Measurements from ENCODE around the gene KLHL1. TPM values are rescaled to one million over a fixed set of nuclear protein-coding genes. Genes with fewer than 3 reads are reported as not detected.

The KLHL1 gene
- total and polyA plus RNA-seq, 5 donors, result not detected

DNA sequence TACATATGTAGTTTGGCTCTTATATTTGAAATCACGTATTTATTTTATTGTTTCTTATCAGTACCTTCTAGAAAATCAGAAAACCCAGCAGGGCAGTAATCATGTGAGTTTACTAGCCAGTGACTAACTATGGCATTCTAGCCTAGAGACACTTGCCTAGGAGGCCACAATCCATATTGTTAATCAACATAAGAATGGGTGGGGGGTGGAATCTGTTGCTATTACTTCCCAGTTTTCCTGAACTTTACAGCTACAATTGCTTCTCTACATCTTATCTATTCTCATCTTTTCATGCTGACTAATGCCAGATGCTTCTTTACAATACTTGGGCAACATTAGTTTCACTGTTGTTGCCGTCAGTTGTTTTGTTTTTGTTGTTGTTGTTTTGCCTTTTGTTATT, 19.3 kb downstream of the KLHL1 start:
- Histone ChIP-seq H3K4me3 (ENCODE audit: low read length) (no peak overlapping the region), H3K27ac (ENCODE audit: low read length) (no peak overlapping the region), H3K9me3 (ENCODE audit: control insufficient read depth, low read length) (no peaks in the 10 kb centered on the region), H3K27me3 (ENCODE audit: control insufficient read depth, insufficient read depth) (no peaks in the 10 kb centered on the region), H3K4me1 (ENCODE audit: control insufficient read depth, insufficient read depth, low read length) (no peaks in the 10 kb centered on the region)
- DNase-seq (no peak), ATAC-seq (no peak)
- intact Hi-C loops (cut with DNase I), result no loop called here
- 71% methylated on average over 2 of the region's 2 CpGs for WGBS

DNA sequence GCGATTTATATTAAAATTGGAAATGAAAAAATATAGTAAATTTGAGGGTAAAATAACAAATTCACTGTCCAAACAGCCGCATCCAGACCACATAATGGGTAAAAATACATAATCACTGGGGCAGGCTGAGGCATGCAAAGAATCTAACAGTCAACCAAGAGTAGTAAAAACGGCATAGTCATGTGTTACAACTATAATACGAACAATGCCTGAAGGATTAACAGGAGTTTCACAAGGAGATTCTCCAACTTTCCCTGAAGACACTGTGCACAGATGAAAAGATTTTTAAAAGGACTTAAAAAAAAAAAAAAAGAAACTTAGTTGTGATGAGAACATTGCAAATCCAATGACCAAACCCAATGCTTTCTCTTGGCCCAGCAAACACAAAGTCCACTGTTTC, 21.0 kb downstream of the KLHL1 start:
- no peak for ATAC-seq
- Histone ChIP-seq H3K4me3 (ENCODE audit: low read length) (no peak overlapping the region), H3K27ac (ENCODE audit: low read length) (no peak overlapping the region), H3K9me3 (ENCODE audit: control insufficient read depth, low read length) (no peaks in the 10 kb centered on the region), H3K27me3 (ENCODE audit: control insufficient read depth, insufficient read depth) (no peaks in the 10 kb centered on the region), H3K4me1 (ENCODE audit: control insufficient read depth, insufficient read depth, low read length) (no peaks in the 10 kb centered on the region)
- no peak for DNase-seq
- intact Hi-C loops (cut with DNase I), result no loop called here
- 62% methylated on average over 4 of the region's 4 CpGs for WGBS

DNA sequence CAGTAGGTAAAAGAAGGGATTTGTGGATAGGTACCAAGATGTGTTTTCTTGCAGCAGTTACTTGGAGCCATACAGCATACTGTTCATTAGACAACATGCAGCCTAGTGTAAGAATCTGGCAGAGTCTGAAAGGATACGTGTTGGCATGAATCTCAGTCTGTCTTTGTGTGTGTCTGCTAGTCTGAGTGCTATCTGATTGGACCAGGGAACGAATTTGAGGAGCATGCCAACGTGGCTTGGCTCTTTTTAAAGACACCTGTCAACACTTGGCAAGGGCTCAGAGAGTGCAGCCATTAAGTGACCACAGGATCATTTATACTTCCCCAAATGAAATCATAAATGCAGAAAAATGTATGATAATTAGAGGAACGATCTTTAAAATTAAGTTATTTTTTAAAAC, 28.2 kb downstream of the KLHL1 start:
- intact Hi-C loops (cut with DNase I), result no loop called here
- no peaks in the 10 kb centered on the region for H3K4me1 ChIP-seq (ENCODE audit: control insufficient read depth, insufficient read depth, low read length)
- no peaks in the 10 kb centered on the region for H3K9me3 ChIP-seq (ENCODE audit: control insufficient read depth, low read length)
- peak; percentile 88 to 93 for ATAC-seq
- no peak overlapping the region for H3K4me3 ChIP-seq (ENCODE audit: low read length)
- peak in 2 of 3 donors; percentile 22 to 60 for DNase-seq
- H3K27me3 ChIP-seq (ENCODE audit: control insufficient read depth, insufficient read depth), result no peaks in the 10 kb centered on the region
- 7% methylated on average over 4 of the region's 4 CpGs for WGBS
- no peak overlapping the region for H3K27ac ChIP-seq (ENCODE audit: low read length)

DNA sequence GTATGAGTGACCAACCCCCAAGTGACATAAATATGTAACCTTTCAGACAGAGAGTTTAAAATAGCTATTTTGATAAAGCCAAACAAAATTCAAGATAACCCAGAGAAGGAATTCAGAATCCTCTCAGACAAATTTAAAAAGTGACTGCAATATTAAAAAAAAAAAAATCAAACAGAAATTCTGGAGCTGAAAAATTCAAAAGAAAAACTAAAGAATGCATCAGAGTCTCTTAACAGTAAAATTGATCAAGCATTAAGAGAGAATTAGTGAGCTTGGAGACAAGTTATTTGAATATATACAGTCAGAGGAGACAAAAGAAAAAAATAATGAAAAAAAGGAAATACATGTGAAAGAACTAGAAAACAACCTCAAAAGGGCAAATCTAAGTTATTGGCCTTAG, 53.7 kb downstream of the KLHL1 start:
- intact Hi-C loops (cut with DNase I), result no loop called here
- Histone ChIP-seq H3K4me3 (ENCODE audit: low read length) (no peak overlapping the region), H3K27ac (ENCODE audit: low read length) (no peak overlapping the region), H3K4me1 (ENCODE audit: control insufficient read depth, insufficient read depth, low read length) (no peaks in the 10 kb centered on the region), H3K27me3 (ENCODE audit: control insufficient read depth, insufficient read depth) (no peaks in the 10 kb centered on the region), H3K9me3 (ENCODE audit: control insufficient read depth, low read length) (no peaks in the 10 kb centered on the region)
- DNase-seq (no peak), ATAC-seq (no peak)

- Histone ChIP-seq H3K9me3 (ENCODE audit: control insufficient read depth, low read length) (no peaks in the 10 kb centered on the region), H3K27me3 (ENCODE audit: control insufficient read depth, insufficient read depth) (no peaks in the 10 kb centered on the region), H3K4me1 (ENCODE audit: control insufficient read depth, insufficient read depth, low read length) (no peaks in the 10 kb centered on the region), H3K27ac (ENCODE audit: low read length) (no peak overlapping the region), H3K4me3 (ENCODE audit: low read length) (no peak overlapping the region)
- WGBS, result 74% methylated on average over 1 of the region's 1 CpG
- intact Hi-C loops (cut with DNase I), result no loop called here
- DNase-seq (no peak), ATAC-seq (no peak)
These were observed 56.7 kb downstream of the KLHL1 start for GRCh38 chr13:70051531-70051930.

DNA sequence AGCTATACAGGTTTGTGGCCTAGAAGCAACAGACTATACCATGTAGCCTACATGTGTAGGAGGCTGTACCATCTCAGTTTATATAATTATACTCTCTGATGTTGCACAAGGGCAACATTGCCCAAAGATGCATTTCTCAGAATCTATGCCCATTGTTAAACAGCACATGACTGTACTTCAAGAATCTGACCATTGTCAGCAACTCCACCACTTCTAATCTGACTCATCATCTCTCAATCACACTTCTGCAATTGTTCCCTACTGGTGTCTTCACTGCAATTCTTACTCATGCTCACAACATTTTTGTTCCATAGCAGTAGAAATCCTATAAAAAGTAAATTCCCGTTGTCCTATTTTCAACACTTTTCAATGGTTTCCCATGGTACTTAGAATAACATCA, 64.6 kb downstream of the KLHL1 start:
- intact Hi-C loops (cut with DNase I), result no loop called here
- WGBS, result 80% methylated on average over 1 of the region's 1 CpG

DNA sequence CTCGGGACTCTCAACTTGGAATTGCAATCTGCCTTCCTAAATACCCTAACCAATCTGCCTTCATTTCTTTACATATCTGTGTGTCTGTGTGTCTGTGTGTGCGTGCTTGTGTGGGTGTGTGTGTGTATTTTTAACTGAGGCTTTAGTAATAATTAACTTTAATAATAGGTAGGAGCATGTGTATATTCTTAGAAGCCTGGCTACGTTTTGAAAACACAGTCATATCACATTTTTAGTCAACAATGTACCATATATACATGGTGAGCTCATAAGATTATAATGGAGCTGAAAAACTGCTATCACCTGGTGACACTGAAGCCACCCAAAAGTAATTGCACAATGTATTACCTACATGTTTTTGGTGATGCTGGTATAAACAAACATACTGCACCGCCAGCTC, 66.1 kb downstream of the KLHL1 start:
- Histone ChIP-seq H3K27me3 (ENCODE audit: control insufficient read depth, insufficient read depth) (no peaks in the 10 kb centered on the region), H3K27ac (ENCODE audit: low read length) (no peak overlapping the region), H3K4me3 (ENCODE audit: low read length) (no peak overlapping the region), H3K4me1 (ENCODE audit: control insufficient read depth, insufficient read depth, low read length) (no peaks in the 10 kb centered on the region), H3K9me3 (ENCODE audit: control insufficient read depth, low read length) (no peaks in the 10 kb centered on the region)
- DNase-seq, result no peak
- no peak for ATAC-seq
- intact Hi-C loops (cut with DNase I), result no loop called here
- 68% methylated on average over 4 of the region's 4 CpGs for WGBS

More for the DNA sequence above, 64.6 kb downstream of the KLHL1 start:
- Histone ChIP-seq H3K27ac (ENCODE audit: low read length) (no peak overlapping the region), H3K9me3 (ENCODE audit: control insufficient read depth, low read length) (no peaks in the 10 kb centered on the region), H3K27me3 (ENCODE audit: control insufficient read depth, insufficient read depth) (no peaks in the 10 kb centered on the region), H3K4me3 (ENCODE audit: low read length) (no peak overlapping the region), H3K4me1 (ENCODE audit: control insufficient read depth, insufficient read depth, low read length) (no peaks in the 10 kb centered on the region)
- ATAC-seq (no peak), DNase-seq (no peak)

GRCh38 chr13:70034286-70034685, 74.0 kb downstream of the KLHL1 start:
- Histone ChIP-seq H3K27me3 (ENCODE audit: control insufficient read depth, insufficient read depth) (no peaks in the 10 kb centered on the region), H3K9me3 (ENCODE audit: control insufficient read depth, low read length) (no peaks in the 10 kb centered on the region), H3K27ac (ENCODE audit: low read length) (no peak overlapping the region), H3K4me3 (ENCODE audit: low read length) (no peak overlapping the region), H3K4me1 (ENCODE audit: control insufficient read depth, insufficient read depth, low read length) (no peaks in the 10 kb centered on the region)
- intact Hi-C loops (cut with DNase I), result no loop called here
- DNase-seq, result no peak
- no peak for ATAC-seq

GRCh38 chr13:70027551-70027950, 80.7 kb downstream of the KLHL1 start:
- ATAC-seq (no peak), DNase-seq (no peak)
- intact Hi-C loops (cut with DNase I), result no loop called here
- Histone ChIP-seq H3K27ac (ENCODE audit: low read length) (no peak overlapping the region), H3K4me1 (ENCODE audit: control insufficient read depth, insufficient read depth, low read length) (no peaks in the 10 kb centered on the region), H3K27me3 (ENCODE audit: control insufficient read depth, insufficient read depth) (no peaks in the 10 kb centered on the region), H3K9me3 (ENCODE audit: control insufficient read depth, low read length) (no peaks in the 10 kb centered on the region), H3K4me3 (ENCODE audit: low read length) (no peak overlapping the region)
- 58% methylated on average over 4 of the region's 4 CpGs for WGBS

GRCh38 chr13:70023516-70023915, 84.7 kb downstream of the KLHL1 start:
- H3K9me3 ChIP-seq (ENCODE audit: control insufficient read depth, low read length), result no peaks in the 10 kb centered on the region
- H3K4me3 ChIP-seq (ENCODE audit: low read length), result no peak overlapping the region
- intact Hi-C loops (cut with DNase I), result no loop called here
- no peak overlapping the region for H3K27ac ChIP-seq (ENCODE audit: low read length)
- no peaks in the 10 kb centered on the region for H3K4me1 ChIP-seq (ENCODE audit: control insufficient read depth, insufficient read depth, low read length)
- DNase-seq (no peak), ATAC-seq (no peak)
- 83% methylated on average over 2 of the region's 2 CpGs for WGBS
- H3K27me3 ChIP-seq (ENCODE audit: control insufficient read depth, insufficient read depth), result no peaks in the 10 kb centered on the region

DNA sequence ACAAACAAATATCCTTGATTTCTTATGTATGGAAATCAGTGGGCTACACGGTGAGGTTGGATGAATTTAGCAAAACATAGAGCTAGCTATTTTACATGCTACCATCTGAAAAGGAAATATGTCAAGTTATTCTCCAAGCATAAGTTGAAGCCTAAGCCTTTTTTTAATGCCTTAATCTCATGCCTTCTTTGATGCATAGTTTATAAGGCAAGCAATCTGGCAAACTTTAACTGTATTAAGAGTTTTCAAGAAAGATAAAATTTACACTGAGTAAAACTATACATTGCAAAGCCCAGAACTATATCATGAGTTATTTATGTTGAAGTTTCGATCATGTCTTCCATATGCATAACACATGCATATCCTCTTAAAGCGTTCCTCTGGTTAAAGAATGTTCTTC, 85.6 kb downstream of the KLHL1 start:
- H3K4me1 ChIP-seq (ENCODE audit: control insufficient read depth, insufficient read depth, low read length), result no peaks in the 10 kb centered on the region
- DNase-seq (no peak), ATAC-seq (no peak)
- no peak overlapping the region for H3K4me3 ChIP-seq (ENCODE audit: low read length)
- WGBS, result 85% methylated on average over 3 of the region's 3 CpGs
- intact Hi-C loops (cut with DNase I), result no loop called here
- H3K27me3 ChIP-seq (ENCODE audit: control insufficient read depth, insufficient read depth), result no peaks in the 10 kb centered on the region
- H3K9me3 ChIP-seq (ENCODE audit: control insufficient read depth, low read length), result no peaks in the 10 kb centered on the region
- no peak overlapping the region for H3K27ac ChIP-seq (ENCODE audit: low read length)

DNA sequence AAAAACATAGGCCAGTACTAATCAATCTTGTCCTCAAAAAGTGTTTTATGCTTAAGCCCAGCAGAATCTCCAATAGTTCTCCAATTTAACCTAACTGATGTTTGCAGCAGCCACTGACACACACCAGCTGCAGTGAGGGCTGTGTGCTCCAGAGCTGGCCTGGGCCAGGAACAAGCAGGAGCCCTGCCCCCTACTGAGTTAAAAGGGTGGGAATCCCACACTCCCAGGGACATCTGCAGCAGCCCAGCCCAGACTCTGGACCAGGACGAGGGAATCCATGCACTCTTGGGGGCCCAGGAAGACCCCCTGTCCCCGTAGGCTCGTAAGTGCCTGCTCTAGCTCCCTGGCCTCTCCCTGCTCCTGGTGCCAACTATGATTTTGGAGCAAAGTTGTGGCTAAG, 92.1 kb downstream of the KLHL1 start:
- H3K27me3 ChIP-seq (ENCODE audit: control insufficient read depth, insufficient read depth), result no peaks in the 10 kb centered on the region
- no peak overlapping the region for H3K27ac ChIP-seq (ENCODE audit: low read length)
- intact Hi-C loops (cut with DNase I), result no loop called here
- no peaks in the 10 kb centered on the region for H3K4me1 ChIP-seq (ENCODE audit: control insufficient read depth, insufficient read depth, low read length)
- DNase-seq (peak in 1 of 3 donors; percentile 16), ATAC-seq (no peak)
- no peaks in the 10 kb centered on the region for H3K9me3 ChIP-seq (ENCODE audit: control insufficient read depth, low read length)
- no peak overlapping the region for H3K4me3 ChIP-seq (ENCODE audit: low read length)
- 72% methylated on average over 3 of the region's 3 CpGs for WGBS
